Measurements from ENCODE around the gene SH3YL1. TPM values are rescaled to one million over a fixed set of nuclear protein-coding genes. Genes with fewer than 3 reads are reported as not detected.

The SH3YL1 gene
- total RNA-seq, 1 donor from 2014 or later: 47.9 TPM

DNA sequence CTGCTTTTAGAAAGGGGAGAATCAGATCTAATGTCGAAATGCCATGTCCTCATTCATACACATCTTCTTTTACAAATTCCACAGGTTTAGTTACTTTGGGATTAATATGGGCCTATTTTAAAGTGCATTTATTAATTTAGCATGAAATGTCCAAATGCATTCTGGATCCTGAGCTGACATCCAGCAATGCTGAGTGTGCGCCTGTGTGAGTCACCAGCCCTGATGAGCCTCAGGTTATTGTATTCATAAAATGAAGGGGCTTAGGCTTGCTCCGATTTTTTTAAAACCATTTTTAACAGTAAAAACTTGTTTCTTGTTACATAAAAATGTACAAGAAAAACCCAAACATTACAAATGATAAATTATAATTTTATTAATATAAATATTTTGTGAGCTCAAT lies 94.1 kb downstream of the SH3YL1 start:
- H3K27me3 ChIP-seq: no peaks in the 10 kb centered on the region
- H3K27ac ChIP-seq: no peak overlapping the region
- Mint-ChIP-seq H3K27ac (no peak overlapping the region), H3K4me3 (no peak overlapping the region), H3K36me3 (no peaks in the 10 kb centered on the region), H3K9me3 (no peaks in the 10 kb centered on the region), H3K4me1 (no peaks in the 10 kb centered on the region), H3K27me3 (ENCODE audit: insufficient read depth, low read depth) (peaks cover 4% of the 10 kb centered on the region)
- H3K79me2 ChIP-seq (ENCODE audit: low read depth): no peaks in the 10 kb centered on the region
- H3K4me3 ChIP-seq: no peak overlapping the region
- H2AFZ ChIP-seq (replicated peaks): no peak overlapping the region
- H3K9ac ChIP-seq: no peak overlapping the region
- H3K4me2 ChIP-seq: no peak overlapping the region
- no peaks in the 10 kb centered on the region for H3K9me3 ChIP-seq (ENCODE audit: low read depth)
- no peaks in the 10 kb centered on the region for H3F3A ChIP-seq (ENCODE audit: low read depth)
- H4K20me1 ChIP-seq (ENCODE audit: low read depth): no peaks in the 10 kb centered on the region
- no peak for DNase-seq (ENCODE audit: low spot score)
- no peaks in the 10 kb centered on the region for H3K4me1 ChIP-seq
- TF ChIP-seq EZH2phosphoT487 (IDR thresholded peaks at IDR 0.05) (no peak), EZH2 (IDR thresholded peaks at IDR 0.05) (no peak), CTCF (IDR thresholded peaks at IDR 0.05) (no peak)
- H3K36me3 ChIP-seq: no peaks in the 10 kb centered on the region

Other genes starting within 250 kb of the SH3YL1 start
- 0.50 and 0.65 TPM in 2 replicates for gene FAM110C, start 217.5 kb downstream of the SH3YL1 start, total RNA-seq (ENCODE audit: low replicate concordance)
- gene ACP1, start 915 bp upstream of the SH3YL1 start, total RNA-seq (ENCODE audit: low replicate concordance): 173 and 236 TPM in 2 replicates
- gene ALKAL2, start 24.1 kb upstream of the SH3YL1 start, total RNA-seq (ENCODE audit: low replicate concordance): not detected in 2 replicates

Data from neural progenitor cell (in vitro differentiated cells).